HEK293 (cell line): ENCODE data around the gene ITGA7.

Experiments
- KLF9 ChIP-seq: fragments of 450-650 bp; formaldehyde crosslinking; IDR thresholded peaks from 2 replicates; pipeline ENCODE4 v1.5.1; 2016; ENCODE audit warnings: missing biosample characterization, missing genetic modification characterization, low read depth
- MEIS1 ChIP-seq: sonication (generic); formaldehyde crosslinking; IDR thresholded peaks from 2 replicates; pipeline ENCODE4 v1.8.1; 2022; ENCODE audit warnings: missing genetic modification reagents, mild to moderate bottlenecking, borderline replicate concordance
- OVOL3 ChIP-seq: fragments of 450-650 bp; formaldehyde crosslinking; IDR thresholded peaks from 2 replicates; pipeline ENCODE4 v1.5.1; 2016; ENCODE audit warnings: missing biosample characterization, missing genetic modification characterization
- ZBTB1 ChIP-seq: fragments of 450-650 bp; formaldehyde crosslinking; IDR thresholded peaks from 2 replicates; pipeline ENCODE4 v1.5.1; 2016; ENCODE audit warnings: missing biosample characterization, missing genetic modification characterization
- ZNF121 ChIP-seq: fragments of 450-650 bp; formaldehyde crosslinking; IDR thresholded peaks from 2 replicates; pipeline ENCODE4 v1.5.1; 2016; ENCODE audit warnings: missing biosample characterization, missing genetic modification characterization
- ZNF266 ChIP-seq: fragments of 450-650 bp; formaldehyde crosslinking; IDR thresholded peaks from 2 replicates; pipeline ENCODE4 v1.5.1; 2016; ENCODE audit warnings: missing biosample characterization, missing genetic modification characterization, low read depth
- ZNF311 ChIP-seq: fragments of 450-650 bp; formaldehyde crosslinking; IDR thresholded peaks from 2 replicates; pipeline ENCODE4 v1.5.1; 2017; ENCODE audit warnings: missing biosample characterization, missing genetic modification characterization, borderline replicate concordance
- ZNF416 ChIP-seq: fragments of 450-650 bp; formaldehyde crosslinking; IDR thresholded peaks from 2 replicates; pipeline ENCODE4 v1.5.1; 2016; ENCODE audit warnings: missing biosample characterization, missing genetic modification characterization
- ZNF530 ChIP-seq: fragments of 450-650 bp; formaldehyde crosslinking; IDR thresholded peaks from 2 replicates; pipeline ENCODE4 v1.5.1; 2016; ENCODE audit warnings: low read depth, missing biosample characterization, missing genetic modification characterization
- ZNF596 ChIP-seq: fragments of 450-650 bp; IDR thresholded peaks from 2 replicates; pipeline ENCODE4 v1.5.0; 2018; ENCODE audit warnings: missing biosample characterization, mild to moderate bottlenecking, missing genetic modification characterization, moderate library complexity
- ZNF626 ChIP-seq: fragments of 450-650 bp; sonication (Bioruptor Pico); formaldehyde crosslinking; IDR thresholded peaks from 2 replicates; pipeline ENCODE4 v1.5.1; 2018; ENCODE audit warnings: missing biosample characterization, missing genetic modification characterization, inconsistent platforms
- ZNF660 ChIP-seq: fragments of 450-650 bp; IDR thresholded peaks from 2 replicates; pipeline ENCODE4 v1.5.1; 2018; ENCODE audit warnings: missing biosample characterization, mild to moderate bottlenecking, missing genetic modification characterization
- TF ChIP-seq, protein P1 (sequence below): fragments of 450-650 bp; formaldehyde crosslinking; IDR thresholded peaks from 2 replicates; pipeline ENCODE4 v1.5.1; 2017; ENCODE audit warnings: missing biosample characterization, missing genetic modification characterization
- TF ChIP-seq, protein P2 (sequence below): fragments of 450-650 bp; formaldehyde crosslinking; IDR thresholded peaks from 2 replicates; pipeline ENCODE4 v1.5.1; 2016; ENCODE audit warnings: missing biosample characterization, missing genetic modification characterization
- TF ChIP-seq, protein P3 (sequence below): fragments of 450-650 bp; formaldehyde crosslinking; IDR thresholded peaks from 2 replicates; pipeline ENCODE4 v1.5.1; 2016; ENCODE audit warnings: missing biosample characterization, missing genetic modification characterization
- TF ChIP-seq, protein P4 (sequence below): fragments of 450-650 bp; formaldehyde crosslinking; IDR thresholded peaks from 2 replicates; pipeline ENCODE4; 2016; ENCODE audit warnings: missing biosample characterization, missing genetic modification characterization
- TF ChIP-seq, protein P5 (sequence below): fragments of 450-650 bp; formaldehyde crosslinking; IDR thresholded peaks from 2 replicates; pipeline ENCODE4 v1.5.1; 2016; ENCODE audit warnings: missing biosample characterization, missing genetic modification characterization, borderline replicate concordance
- TF ChIP-seq, protein P6 (sequence below): fragments of 450-650 bp; formaldehyde crosslinking; IDR thresholded peaks from 2 replicates; pipeline ENCODE4 v1.5.1; 2016; ENCODE audit warnings: missing biosample characterization, missing genetic modification characterization
- TF ChIP-seq, protein P7 (sequence below): fragments of 450-650 bp; formaldehyde crosslinking; optimal IDR thresholded peaks from 2 replicates; pipeline ENCODE3; 2016; ENCODE audit warnings: missing biosample characterization, mild to moderate bottlenecking, missing genetic modification characterization

ITGA7 gene

DNA sequence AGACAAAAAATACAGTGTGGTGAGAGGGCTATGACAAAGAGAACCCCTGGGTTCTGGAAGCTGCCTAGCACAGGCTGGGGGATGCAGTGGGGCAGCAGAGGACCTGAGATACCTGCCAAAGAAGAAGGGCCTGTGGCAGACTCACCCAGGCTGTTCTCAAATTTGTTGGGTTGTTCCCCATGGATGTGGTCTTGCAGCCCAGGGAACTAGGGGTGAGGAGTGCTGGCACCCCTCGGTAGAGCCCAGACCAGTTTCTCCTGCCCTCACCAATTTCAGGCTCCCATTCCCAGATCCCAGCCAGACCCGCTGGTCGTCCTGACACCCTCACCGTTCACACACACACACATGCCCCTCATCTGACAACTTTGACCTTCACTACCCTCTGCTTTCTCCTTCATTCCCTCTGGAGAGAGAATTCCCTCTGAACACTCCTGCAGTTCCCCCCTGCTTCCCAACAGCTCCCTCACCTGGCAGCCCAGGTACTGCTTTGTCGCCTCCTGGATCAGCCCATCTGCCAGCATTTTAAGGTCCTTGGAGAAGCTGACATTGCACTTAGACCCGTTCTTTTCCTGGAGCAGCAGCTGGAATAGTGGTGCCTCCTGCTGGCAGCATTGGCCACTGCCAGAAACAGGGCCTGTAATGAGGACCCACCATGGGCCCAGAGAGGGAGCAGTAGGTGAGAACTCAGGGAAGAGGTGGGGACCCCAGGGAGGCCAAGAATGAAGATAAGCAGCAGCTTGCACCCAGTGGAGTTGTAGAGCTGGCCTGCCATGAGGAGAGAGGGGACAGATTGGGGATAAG, 29.3 kb upstream of the ITGA7 start (continued):
- no peak for TF ChIP-seq MEIS1
- TF ChIP-seq ZBTB1 (tag by site-specific recombination), result no peak
- TF ChIP-seq ZNF266 (tag by site-specific recombination), result no peak
- no peak for TF ChIP-seq OVOL3 (tag by site-specific recombination)
- TF ChIP-seq ZNF121 (tag by site-specific recombination), result no peak
- TF ChIP-seq, protein P1, sequence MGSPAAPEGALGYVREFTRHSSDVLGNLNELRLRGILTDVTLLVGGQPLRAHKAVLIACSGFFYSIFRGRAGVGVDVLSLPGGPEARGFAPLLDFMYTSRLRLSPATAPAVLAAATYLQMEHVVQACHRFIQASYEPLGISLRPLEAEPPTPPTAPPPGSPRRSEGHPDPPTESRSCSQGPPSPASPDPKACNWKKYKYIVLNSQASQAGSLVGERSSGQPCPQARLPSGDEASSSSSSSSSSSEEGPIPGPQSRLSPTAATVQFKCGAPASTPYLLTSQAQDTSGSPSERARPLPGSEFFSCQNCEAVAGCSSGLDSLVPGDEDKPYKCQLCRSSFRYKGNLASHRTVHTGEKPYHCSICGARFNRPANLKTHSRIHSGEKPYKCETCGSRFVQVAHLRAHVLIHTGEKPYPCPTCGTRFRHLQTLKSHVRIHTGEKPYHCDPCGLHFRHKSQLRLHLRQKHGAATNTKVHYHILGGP (tag by site-specific recombination), result no peak
- TF ChIP-seq ZNF311 (tag by site-specific recombination), result no peak
- no peak for TF ChIP-seq ZNF660 (tag by site-specific recombination)
- TF ChIP-seq, protein P2, sequence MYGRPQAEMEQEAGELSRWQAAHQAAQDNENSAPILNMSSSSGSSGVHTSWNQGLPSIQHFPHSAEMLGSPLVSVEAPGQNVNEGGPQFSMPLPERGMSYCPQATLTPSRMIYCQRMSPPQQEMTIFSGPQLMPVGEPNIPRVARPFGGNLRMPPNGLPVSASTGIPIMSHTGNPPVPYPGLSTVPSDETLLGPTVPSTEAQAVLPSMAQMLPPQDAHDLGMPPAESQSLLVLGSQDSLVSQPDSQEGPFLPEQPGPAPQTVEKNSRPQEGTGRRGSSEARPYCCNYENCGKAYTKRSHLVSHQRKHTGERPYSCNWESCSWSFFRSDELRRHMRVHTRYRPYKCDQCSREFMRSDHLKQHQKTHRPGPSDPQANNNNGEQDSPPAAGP (tag by site-specific recombination), result no peak
- TF ChIP-seq, protein P3, sequence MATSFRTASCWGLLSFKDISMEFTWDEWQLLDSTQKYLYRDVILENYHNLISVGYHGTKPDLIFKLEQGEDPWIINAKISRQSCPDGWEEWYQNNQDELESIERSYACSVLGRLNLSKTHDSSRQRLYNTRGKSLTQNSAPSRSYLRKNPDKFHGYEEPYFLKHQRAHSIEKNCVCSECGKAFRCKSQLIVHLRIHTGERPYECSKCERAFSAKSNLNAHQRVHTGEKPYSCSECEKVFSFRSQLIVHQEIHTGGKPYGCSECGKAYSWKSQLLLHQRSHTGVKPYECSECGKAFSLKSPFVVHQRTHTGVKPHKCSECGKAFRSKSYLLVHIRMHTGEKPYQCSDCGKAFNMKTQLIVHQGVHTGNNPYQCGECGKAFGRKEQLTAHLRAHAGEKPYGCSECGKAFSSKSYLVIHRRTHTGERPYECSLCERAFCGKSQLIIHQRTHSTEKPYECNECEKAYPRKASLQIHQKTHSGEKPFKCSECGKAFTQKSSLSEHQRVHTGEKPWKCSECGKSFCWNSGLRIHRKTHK (tag by site-specific recombination), result no peak
- TF ChIP-seq, protein P4, sequence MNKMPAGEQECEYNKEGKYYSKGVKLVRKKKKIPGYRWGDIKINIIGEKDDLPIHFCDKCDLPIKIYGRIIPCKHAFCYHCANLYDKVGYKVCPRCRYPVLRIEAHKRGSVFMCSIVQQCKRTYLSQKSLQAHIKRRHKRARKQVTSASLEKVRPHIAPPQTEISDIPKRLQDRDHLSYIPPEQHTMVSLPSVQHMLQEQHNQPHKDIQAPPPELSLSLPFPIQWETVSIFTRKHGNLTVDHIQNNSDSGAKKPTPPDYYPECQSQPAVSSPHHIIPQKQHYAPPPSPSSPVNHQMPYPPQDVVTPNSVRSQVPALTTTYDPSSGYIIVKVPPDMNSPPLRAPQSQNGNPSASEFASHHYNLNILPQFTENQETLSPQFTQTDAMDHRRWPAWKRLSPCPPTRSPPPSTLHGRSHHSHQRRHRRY (tag by site-specific recombination), result no peak
- TF ChIP-seq, protein P5, sequence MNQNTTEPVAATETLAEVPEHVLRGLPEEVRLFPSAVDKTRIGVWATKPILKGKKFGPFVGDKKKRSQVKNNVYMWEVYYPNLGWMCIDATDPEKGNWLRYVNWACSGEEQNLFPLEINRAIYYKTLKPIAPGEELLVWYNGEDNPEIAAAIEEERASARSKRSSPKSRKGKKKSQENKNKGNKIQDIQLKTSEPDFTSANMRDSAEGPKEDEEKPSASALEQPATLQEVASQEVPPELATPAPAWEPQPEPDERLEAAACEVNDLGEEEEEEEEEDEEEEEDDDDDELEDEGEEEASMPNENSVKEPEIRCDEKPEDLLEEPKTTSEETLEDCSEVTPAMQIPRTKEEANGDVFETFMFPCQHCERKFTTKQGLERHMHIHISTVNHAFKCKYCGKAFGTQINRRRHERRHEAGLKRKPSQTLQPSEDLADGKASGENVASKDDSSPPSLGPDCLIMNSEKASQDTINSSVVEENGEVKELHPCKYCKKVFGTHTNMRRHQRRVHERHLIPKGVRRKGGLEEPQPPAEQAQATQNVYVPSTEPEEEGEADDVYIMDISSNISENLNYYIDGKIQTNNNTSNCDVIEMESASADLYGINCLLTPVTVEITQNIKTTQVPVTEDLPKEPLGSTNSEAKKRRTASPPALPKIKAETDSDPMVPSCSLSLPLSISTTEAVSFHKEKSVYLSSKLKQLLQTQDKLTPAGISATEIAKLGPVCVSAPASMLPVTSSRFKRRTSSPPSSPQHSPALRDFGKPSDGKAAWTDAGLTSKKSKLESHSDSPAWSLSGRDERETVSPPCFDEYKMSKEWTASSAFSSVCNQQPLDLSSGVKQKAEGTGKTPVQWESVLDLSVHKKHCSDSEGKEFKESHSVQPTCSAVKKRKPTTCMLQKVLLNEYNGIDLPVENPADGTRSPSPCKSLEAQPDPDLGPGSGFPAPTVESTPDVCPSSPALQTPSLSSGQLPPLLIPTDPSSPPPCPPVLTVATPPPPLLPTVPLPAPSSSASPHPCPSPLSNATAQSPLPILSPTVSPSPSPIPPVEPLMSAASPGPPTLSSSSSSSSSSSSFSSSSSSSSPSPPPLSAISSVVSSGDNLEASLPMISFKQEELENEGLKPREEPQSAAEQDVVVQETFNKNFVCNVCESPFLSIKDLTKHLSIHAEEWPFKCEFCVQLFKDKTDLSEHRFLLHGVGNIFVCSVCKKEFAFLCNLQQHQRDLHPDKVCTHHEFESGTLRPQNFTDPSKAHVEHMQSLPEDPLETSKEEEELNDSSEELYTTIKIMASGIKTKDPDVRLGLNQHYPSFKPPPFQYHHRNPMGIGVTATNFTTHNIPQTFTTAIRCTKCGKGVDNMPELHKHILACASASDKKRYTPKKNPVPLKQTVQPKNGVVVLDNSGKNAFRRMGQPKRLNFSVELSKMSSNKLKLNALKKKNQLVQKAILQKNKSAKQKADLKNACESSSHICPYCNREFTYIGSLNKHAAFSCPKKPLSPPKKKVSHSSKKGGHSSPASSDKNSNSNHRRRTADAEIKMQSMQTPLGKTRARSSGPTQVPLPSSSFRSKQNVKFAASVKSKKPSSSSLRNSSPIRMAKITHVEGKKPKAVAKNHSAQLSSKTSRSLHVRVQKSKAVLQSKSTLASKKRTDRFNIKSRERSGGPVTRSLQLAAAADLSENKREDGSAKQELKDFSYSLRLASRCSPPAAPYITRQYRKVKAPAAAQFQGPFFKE (tag by site-specific recombination), result no peak
- no peak for TF ChIP-seq ZNF530 (tag by site-specific recombination)
- TF ChIP-seq, protein P6, sequence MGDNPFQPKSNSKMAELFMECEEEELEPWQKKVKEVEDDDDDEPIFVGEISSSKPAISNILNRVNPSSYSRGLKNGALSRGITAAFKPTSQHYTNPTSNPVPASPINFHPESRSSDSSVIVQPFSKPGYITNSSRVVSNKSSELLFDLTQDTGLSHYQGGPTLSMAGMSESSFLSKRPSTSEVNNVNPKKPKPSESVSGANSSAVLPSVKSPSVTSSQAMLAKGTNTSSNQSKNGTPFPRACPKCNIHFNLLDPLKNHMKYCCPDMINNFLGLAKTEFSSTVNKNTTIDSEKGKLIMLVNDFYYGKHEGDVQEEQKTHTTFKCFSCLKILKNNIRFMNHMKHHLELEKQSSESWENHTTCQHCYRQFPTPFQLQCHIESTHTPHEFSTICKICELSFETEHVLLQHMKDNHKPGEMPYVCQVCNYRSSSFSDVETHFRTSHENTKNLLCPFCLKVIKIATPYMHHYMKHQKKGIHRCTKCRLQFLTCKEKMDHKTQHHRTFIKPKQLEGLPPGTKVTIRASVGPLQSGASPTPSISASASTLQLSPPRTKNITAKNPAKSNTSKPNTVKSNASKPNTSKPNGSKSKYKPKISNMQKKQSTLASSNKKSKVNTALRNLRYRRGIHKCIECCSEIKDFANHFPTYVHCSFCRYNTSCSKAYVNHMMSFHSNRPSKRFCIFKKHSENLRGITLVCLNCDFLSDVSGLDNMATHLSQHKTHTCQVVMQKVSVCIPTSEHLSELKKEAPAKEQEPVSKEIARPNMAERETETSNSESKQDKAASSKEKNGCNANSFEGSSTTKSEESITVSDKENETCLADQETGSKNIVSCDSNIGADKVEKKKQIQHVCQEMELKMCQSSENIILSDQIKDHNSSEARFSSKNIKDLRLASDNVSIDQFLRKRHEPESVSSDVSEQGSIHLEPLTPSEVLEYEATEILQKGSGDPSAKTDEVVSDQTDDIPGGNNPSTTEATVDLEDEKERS (tag by site-specific recombination), result no peak
- TF ChIP-seq KLF9, result no peak
- TF ChIP-seq ZNF626, result no peak
- TF ChIP-seq ZNF416 (tag by site-specific recombination), result no peak
- TF ChIP-seq, protein P7, sequence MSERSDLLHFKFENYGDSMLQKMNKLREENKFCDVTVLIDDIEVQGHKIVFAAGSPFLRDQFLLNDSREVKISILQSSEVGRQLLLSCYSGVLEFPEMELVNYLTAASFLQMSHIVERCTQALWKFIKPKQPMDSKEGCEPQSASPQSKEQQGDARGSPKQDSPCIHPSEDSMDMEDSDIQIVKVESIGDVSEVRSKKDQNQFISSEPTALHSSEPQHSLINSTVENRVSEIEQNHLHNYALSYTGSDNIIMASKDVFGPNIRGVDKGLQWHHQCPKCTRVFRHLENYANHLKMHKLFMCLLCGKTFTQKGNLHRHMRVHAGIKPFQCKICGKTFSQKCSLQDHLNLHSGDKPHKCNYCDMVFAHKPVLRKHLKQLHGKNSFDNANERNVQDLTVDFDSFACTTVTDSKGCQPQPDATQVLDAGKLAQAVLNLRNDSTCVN, result no peak
- TF ChIP-seq ZNF596, result no peak
